Neural progenitor cell (in vitro differentiated cells): ENCODE measurements around the gene CLPTM1. TPM values are rescaled to one million over a fixed set of nuclear protein-coding genes. Genes with fewer than 3 reads are reported as not detected.
A peak's percentile ranks its signal among the peaks of the same experiment; 100 is the strongest.

Experiments
- DNase-seq: peaks from one replicate; pipeline ENCODE4 v3.0.0-alpha.2; 2016; ENCODE audit warnings: low spot score
- H2AFZ ChIP-seq: fragments of 200-600 bp; sonication (generic); replicated peaks from 2 replicates; pipeline ENCODE4 v1.6.1; 2016; ENCODE audit warnings: antibody characterized with exemption
- H3F3A ChIP-seq: fragments of 200-600 bp; sonication (generic); 2 replicates; pipeline ENCODE4 v1.6.1; 2016; ENCODE audit warnings: antibody characterized with exemption, low read depth
- H3K27ac ChIP-seq: fragments of 200-600 bp; sonication (generic); 2 replicates; pipeline ENCODE4 v1.5.1; 2016; ENCODE audit warnings: mild to moderate bottlenecking
- H3K27me3 ChIP-seq: fragments of 200-600 bp; sonication (generic); 2 replicates; pipeline ENCODE4 v1.6.1; 2016; ENCODE audit warnings: mild to moderate bottlenecking, moderate library complexity
- H3K36me3 ChIP-seq: fragments of 200-600 bp; sonication (generic); 2 replicates; pipeline ENCODE4 v1.5.1; 2016
- H3K4me1 ChIP-seq: fragments of 200-600 bp; sonication (generic); 2 replicates; pipeline ENCODE4 v1.6.1; 2016; ENCODE audit warnings: mixed run types
- H3K4me2 ChIP-seq: fragments of 200-600 bp; sonication (generic); 2 replicates; pipeline ENCODE4 v1.6.1; 2016
- H3K4me3 ChIP-seq: fragments of 200-600 bp; sonication (generic); 2 replicates; pipeline ENCODE4 v1.5.1; 2016
- H3K79me2 ChIP-seq: fragments of 200-600 bp; sonication (generic); 2 replicates; pipeline ENCODE4 v1.6.1; 2016; ENCODE audit warnings: low read depth
- H3K9ac ChIP-seq: fragments of 200-600 bp; sonication (generic); 2 replicates; pipeline ENCODE4 v1.6.1; 2016
- H3K9me3 ChIP-seq: fragments of 200-600 bp; sonication (generic); 2 replicates; pipeline ENCODE4 v1.5.1; 2016; ENCODE audit warnings: low read depth
- H4K20me1 ChIP-seq: fragments of 200-600 bp; sonication (generic); 2 replicates; pipeline ENCODE4 v1.6.1; 2016; ENCODE audit warnings: low read depth
- H3K27ac Mint-ChIP-seq: 3 replicates; pipeline ENCODE4 v1.8.0; 2021; ENCODE audit warnings: mixed read lengths
- H3K27me3 Mint-ChIP-seq: 2 replicates; pipeline ENCODE4 v1.8.0; 2022; ENCODE audit warnings: low read depth, mild to moderate bottlenecking, inconsistent platforms, moderate library complexity, mixed read lengths; ENCODE audit not compliant: insufficient read depth
- H3K36me3 Mint-ChIP-seq: 3 replicates; pipeline ENCODE4 v1.8.0; 2021; ENCODE audit warnings: mixed read lengths
- H3K4me1 Mint-ChIP-seq: 3 replicates; pipeline ENCODE4 v1.8.0; 2021; ENCODE audit warnings: mixed read lengths
- H3K4me3 Mint-ChIP-seq: 3 replicates; pipeline ENCODE4 v1.8.0; 2021; ENCODE audit warnings: mild to moderate bottlenecking, moderate library complexity, mixed read lengths
- H3K9me3 Mint-ChIP-seq: 3 replicates; pipeline ENCODE4 v1.8.0; 2020; ENCODE audit warnings: mixed read lengths
- CTCF ChIP-seq: fragments of 200-600 bp; sonication (generic); IDR thresholded peaks from 2 replicates; pipeline ENCODE4 v1.5.1; 2017; ENCODE audit warnings: antibody characterized with exemption, mild to moderate bottlenecking
- EZH2 ChIP-seq: fragments of 200-600 bp; sonication (generic); IDR thresholded peaks from 2 replicates; pipeline ENCODE4 v1.6.1; 2017; ENCODE audit warnings: antibody characterized with exemption, mild to moderate bottlenecking, moderate library complexity
- EZH2phosphoT487 ChIP-seq: fragments of 200-600 bp; sonication (generic); IDR thresholded peaks from 2 replicates; pipeline ENCODE4 v1.6.1; 2017; ENCODE audit warnings: antibody characterized with exemption
- total RNA-seq: library from RNA; depleted of rRNA; stranded (reverse); fragments of >200 nt; gene quantifications from 2 replicates; pipeline ENCODE4 v1.2.3, GENCODE V29; 2015; ENCODE audit warnings: low replicate concordance

CLPTM1 gene
- total RNA-seq, 1 donor from 2014 or later: 12.1 TPM

GRCh38 chr19:45025264-45025663 lies 70.1 kb downstream of the CLPTM1 start:
- H3K4me1 Mint-ChIP-seq: no peaks in the 10 kb centered on the region
- no peak for DNase-seq
- no peaks in the 10 kb centered on the region for H3K4me1 ChIP-seq
- H4K20me1 ChIP-seq: no peaks in the 10 kb centered on the region
- H3K4me3 Mint-ChIP-seq: no peak overlapping the region
- H3F3A ChIP-seq: no peaks in the 10 kb centered on the region
- no peaks in the 10 kb centered on the region for H3K36me3 ChIP-seq
- H3K27ac Mint-ChIP-seq: peak overlapping the region; percentile 66
- H3K4me2 ChIP-seq: no peak overlapping the region
- no peak for TF ChIP-seq EZH2phosphoT487
- no peak for TF ChIP-seq CTCF
- no peak for TF ChIP-seq EZH2
- peaks cover 10% of the 10 kb centered on the region for H3K27me3 Mint-ChIP-seq
- no peaks in the 10 kb centered on the region for H3K9me3 Mint-ChIP-seq
- H3K27me3 ChIP-seq: no peaks in the 10 kb centered on the region
- no peaks in the 10 kb centered on the region for H3K36me3 Mint-ChIP-seq
- no peak overlapping the region for H2AFZ ChIP-seq
- H3K79me2 ChIP-seq: no peaks in the 10 kb centered on the region
- no peak overlapping the region for H3K27ac ChIP-seq
- H3K4me3 ChIP-seq: no peak overlapping the region
- no peak overlapping the region for H3K9ac ChIP-seq
- no peaks in the 10 kb centered on the region for H3K9me3 ChIP-seq

DNA sequence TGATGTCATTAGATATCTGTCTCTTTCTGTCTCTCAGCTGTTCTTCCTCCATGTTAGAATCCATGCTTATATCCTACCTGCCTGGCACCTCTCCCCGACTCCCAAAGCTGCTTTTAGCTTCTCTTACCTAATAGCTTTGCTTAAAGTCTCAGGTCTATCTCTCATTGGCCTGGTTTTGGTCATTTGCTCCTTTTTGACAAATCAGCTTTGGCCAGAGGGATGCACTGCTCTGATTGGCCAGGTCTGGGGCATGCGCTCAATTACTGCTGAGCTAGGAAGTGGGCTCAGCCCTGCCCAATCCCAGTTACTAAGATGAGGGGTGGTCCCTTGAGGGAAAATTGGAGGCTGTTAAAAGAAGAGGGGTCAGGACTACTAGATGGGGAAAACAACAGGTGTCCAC lies 72.2 kb downstream of the CLPTM1 start:
- Mint-ChIP-seq H3K4me3 (no peak overlapping the region), H3K9me3 (no peaks in the 10 kb centered on the region), H3K4me1 (no peaks in the 10 kb centered on the region), H3K27ac (no peak overlapping the region), H3K36me3 (no peaks in the 10 kb centered on the region), H3K27me3 (peaks cover 10% of the 10 kb centered on the region)
- Histone ChIP-seq H3K27me3 (no peaks in the 10 kb centered on the region), H2AFZ (no peak overlapping the region), H3K36me3 (no peaks in the 10 kb centered on the region), H3K9ac (no peak overlapping the region), H3K79me2 (no peaks in the 10 kb centered on the region), H3K4me3 (no peak overlapping the region), H3K9me3 (no peaks in the 10 kb centered on the region), H4K20me1 (no peaks in the 10 kb centered on the region), H3K4me2 (no peak overlapping the region), H3K27ac (no peak overlapping the region), H3K4me1 (no peaks in the 10 kb centered on the region), H3F3A (no peaks in the 10 kb centered on the region)
- no peak for TF ChIP-seq EZH2
- TF ChIP-seq CTCF: no peak
- no peak for TF ChIP-seq EZH2phosphoT487
- no peak for DNase-seq

GRCh38 chr19:45030825-45031224 lies 75.6 kb downstream of the CLPTM1 start:
- Mint-ChIP-seq H3K9me3 (no peaks in the 10 kb centered on the region), H3K27ac (no peak overlapping the region)
- TF ChIP-seq EZH2 (no peak), CTCF (no peak), EZH2phosphoT487 (no peak)

More at GRCh38 chr19:45030825-45031224, 75.6 kb downstream of the CLPTM1 start:
- no peak for DNase-seq
- Mint-ChIP-seq H3K4me1 (no peaks in the 10 kb centered on the region), H3K36me3 (no peaks in the 10 kb centered on the region), H3K4me3 (no peak overlapping the region), H3K27me3 (peaks cover 9% of the 10 kb centered on the region)
- Histone ChIP-seq H2AFZ (no peak overlapping the region), H3K27me3 (no peaks in the 10 kb centered on the region), H3K4me1 (no peaks in the 10 kb centered on the region), H3K9me3 (no peaks in the 10 kb centered on the region), H4K20me1 (no peaks in the 10 kb centered on the region), H3K36me3 (no peaks in the 10 kb centered on the region), H3K9ac (no peak overlapping the region), H3K79me2 (no peaks in the 10 kb centered on the region), H3K4me3 (no peak overlapping the region), H3K4me2 (no peak overlapping the region), H3F3A (no peaks in the 10 kb centered on the region), H3K27ac (no peak overlapping the region)
